HG03565 (cell line): Measurements from ENCODE around the gene MX1.

ENCODE experiments used
- ATAC-seq: cut with Tn5 transposase; IDR thresholded peaks from one replicate; pipeline ENCODE4 v1.9.1; 2021; ENCODE audit warnings: mild to moderate bottlenecking, moderate library complexity; ENCODE audit not compliant: unreplicated experiment

Gene MX1

DNA sequence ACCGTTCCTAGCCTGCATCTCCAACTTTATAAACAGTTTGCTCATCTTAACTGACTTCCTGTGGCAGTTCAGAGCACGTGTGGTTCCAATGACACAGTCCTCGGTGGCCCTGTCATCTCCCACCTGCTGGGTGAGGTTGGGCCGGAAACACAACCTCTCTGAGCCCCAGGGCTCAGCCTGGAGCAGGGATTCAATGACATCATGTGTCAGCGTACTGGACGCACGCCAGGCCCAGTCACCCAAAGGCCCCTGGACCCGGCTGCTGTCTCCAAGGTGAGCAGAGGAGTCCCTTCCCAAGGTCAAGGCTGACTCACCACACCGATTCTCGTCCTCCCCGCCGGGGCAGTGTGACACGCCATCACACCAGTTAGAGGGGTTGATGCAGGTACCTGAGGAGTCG lies 62.0 kb downstream of the MX1 start:
- ATAC-seq = no peak

DNA sequence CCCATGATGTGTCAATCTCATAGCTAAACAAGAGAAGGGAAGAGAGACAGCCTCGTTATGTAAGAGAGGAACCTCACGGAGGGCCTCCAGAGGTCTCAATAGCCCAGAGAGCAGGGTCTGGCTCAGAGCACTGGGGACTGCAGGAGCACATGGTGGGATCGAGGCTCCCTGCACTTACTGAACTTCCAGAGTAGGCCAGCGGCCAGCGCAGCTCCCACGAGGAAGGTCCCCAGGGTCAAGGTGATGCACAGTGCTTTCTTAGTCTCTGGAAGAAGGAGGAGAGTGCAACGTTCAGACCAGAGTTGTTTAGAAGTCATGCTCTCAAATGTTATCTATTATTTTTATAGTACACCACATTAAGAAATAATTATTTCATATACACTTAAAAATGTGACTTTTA lies 63.3 kb downstream of the MX1 start:
- no peak for ATAC-seq

GRCh38 chr21:41490330-41490729 lies 64.3 kb downstream of the MX1 start:
- ATAC-seq = no peak

GRCh38 chr21:41491412-41491811 lies 65.4 kb downstream of the MX1 start:
- no peak for ATAC-seq

DNA sequence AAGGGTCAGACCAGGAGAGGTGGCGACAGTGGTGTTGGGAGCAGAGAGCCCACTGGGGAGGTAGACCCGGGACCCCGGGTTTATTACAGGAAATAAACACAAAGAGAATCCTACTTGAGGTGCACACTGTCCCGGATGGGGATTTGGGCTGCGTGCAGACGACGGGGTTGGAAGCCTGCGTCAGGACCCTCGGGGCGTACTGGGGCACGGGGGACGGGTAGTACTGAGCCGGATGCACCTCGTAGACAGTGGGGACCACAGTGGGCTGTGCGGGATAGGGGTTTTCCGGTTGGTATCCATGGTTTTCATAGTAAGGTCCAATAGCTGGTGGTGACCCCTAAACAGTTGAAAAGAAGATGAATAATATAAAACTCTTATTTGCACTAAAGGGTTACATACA lies 68.2 kb downstream of the MX1 start:
- no peak for ATAC-seq

- no peak for ATAC-seq
These were observed 71.0 kb downstream of the MX1 start for GRCh38 chr21:41497008-41497407.

- ATAC-seq = no peak
These were observed 71.7 kb downstream of the MX1 start for GRCh38 chr21:41497788-41498187.

DNA sequence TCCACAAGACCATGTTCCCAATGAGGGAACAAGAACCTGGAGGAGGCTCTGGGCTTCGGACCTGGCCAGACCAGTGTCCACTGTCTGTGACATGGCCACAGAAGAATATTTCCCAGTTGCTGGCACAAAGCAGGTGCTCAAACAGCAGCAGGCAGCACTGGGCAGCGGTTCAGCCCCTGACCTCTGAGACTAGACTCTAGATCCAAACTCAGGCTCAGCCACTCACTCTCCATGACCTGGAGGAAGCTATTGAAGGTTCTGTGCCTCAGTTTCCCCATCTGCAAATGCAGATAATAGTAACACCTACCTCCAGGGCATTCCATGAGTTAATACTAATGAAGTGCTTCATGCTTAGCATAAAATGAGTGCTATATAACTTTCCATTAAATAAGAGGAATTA lies 73.9 kb downstream of the MX1 start:
- no peak for ATAC-seq

DNA sequence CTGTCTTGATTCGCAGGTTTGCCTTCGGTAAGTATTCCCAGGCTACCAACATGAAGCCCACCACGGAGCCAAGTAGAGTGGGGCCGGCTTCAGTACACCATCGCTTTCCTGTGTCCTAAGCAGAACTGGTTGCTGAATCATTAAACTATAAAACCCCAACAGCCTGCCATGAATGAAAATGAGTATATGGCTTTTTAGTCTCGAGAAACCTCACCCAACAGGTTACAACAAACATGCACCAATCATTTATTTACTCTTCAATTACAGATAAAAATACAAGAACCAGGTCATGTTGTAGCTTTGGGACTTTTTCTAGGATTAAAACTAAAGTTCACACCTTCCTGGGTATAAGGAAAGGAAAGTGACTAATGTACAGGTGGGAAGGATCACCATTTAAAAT lies 74.3 kb downstream of the MX1 start:
- no peak for ATAC-seq

- ATAC-seq = no peak
These were observed 74.9 kb downstream of the MX1 start for GRCh38 chr21:41500931-41501381.

GRCh38 chr21:41501919-41502318 lies 75.9 kb downstream of the MX1 start:
- no peak for ATAC-seq

DNA sequence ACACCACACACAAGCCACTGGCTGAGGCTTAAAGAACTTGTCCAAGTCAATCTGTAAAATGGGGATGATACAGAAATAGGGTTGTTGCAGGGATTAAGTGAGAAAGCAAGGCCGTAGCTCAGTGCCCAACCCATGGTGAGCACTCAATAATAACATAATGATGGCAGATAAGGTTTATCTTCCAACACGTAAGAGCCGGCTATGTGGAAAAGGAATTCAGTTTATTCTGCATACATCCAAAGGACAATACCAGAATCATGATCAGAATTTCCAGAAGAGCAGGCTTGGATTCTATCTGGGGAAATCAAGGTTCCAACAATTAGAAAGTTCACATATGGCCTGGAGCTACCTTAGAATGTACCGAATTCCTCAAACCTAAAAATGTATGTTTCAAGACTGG lies 77.3 kb downstream of the MX1 start:
- no peak for ATAC-seq

- ATAC-seq = no peak
These were observed 78.0 kb downstream of the MX1 start for GRCh38 chr21:41504030-41504429.

DNA sequence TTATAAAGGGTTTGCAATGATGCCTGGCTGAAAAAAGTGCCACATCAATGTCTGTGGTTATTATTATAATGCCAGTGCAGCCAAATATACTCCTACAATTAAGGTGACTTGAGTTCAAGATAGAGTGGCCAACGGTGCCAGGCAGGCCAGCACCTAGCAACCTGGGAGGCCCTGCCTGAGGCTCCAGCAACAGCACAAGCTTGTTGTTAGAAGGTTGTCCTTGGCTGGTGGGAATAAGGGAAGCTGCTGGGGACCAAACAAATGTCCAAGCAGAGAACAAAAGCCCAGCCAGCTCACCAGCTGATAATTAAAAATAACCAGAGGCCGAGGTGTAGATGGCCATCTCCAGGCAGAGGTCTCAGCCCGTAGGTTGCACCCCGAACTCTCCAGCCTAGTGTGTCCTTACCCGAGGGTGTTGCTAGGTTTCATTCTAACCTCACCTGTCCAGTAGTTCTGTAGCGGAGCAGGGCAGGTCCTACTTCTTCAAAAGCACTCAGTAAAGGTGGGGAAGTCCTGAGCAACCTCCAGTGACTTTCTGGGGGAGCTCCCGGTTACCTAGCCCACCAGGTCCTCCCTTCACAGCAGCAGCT lies 80.1 kb downstream of the MX1 start:
- no peak for ATAC-seq

- ATAC-seq = no peak
These were observed 80.8 kb downstream of the MX1 start for GRCh38 chr21:41506611-41507520.

- ATAC-seq = no peak
These were observed 81.7 kb downstream of the MX1 start, which contains the start of gene TMPRSS2 for GRCh38 chr21:41507521-41508414. TSS of gene TMPRSS2 (minus strand) at chr21:41508158. CDS start at chr21:41498133, 10,025 bp downstream.

DNA sequence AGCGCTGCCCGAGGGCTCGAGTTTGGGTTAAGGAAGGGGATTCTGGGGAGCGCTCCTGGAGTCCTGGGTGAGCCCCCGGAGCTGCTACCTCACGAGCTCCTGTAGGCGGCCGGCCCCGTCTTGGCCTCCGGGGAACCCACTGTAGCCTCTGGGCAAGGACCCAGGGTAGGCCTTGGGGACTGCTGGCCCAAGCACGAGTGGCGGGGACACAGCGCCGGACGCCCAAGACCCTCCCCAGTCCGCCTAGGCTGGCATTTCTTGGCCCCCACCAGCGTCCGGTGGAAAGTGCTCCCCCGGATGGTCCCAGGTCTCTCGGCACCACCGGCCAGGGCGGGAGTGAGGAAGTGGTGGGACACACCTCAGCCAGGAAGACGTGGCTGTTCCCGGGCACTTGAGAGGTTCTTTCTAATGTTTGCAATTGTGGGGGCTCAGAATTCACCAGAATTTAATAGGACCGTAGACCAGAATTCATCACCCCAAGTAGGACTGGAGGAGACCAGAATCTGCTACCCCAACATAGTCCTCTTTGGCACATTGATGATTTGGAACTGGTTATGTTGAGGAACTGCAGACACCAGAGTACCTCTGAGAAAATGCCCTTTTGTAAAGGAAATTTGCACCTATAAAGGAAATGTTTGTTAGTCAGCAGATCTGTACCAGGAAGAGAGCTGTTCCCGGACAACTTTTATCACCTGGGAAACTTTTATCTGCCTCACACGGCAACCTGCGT lies 82.5 kb downstream of the MX1 start:
- no peak for ATAC-seq
